IPS-18a (cell line): ENCODE measurements around the gene COX19.

Experiments used
- H3K27ac ChIP-seq: one replicate; pipeline ENCODE4 v1.5.1; 2013; ENCODE audit warnings: low read length
- H3K27me3 ChIP-seq: one replicate; pipeline ENCODE4 v1.6.1; 2013; ENCODE audit warnings: mild to moderate bottlenecking, low read length; ENCODE audit not compliant: control insufficient read depth, insufficient read depth
- H3K36me3 ChIP-seq: one replicate; pipeline ENCODE4 v1.6.1; 2013; ENCODE audit warnings: low read depth, low read length; ENCODE audit not compliant: control insufficient read depth
- H3K4me1 ChIP-seq: one replicate; pipeline ENCODE4 v1.6.1; 2013; ENCODE audit warnings: low read depth, low read length; ENCODE audit not compliant: control insufficient read depth
- H3K4me3 ChIP-seq: one replicate; pipeline ENCODE4 v1.5.1; 2013; ENCODE audit warnings: low read length
- H3K9ac ChIP-seq: one replicate; pipeline ENCODE4 v1.6.1; 2013; ENCODE audit warnings: mild to moderate bottlenecking, low read length, moderate library complexity
- H3K9me3 ChIP-seq: one replicate; pipeline ENCODE4 v1.6.1; 2013; ENCODE audit warnings: low read depth, low read length; ENCODE audit not compliant: control insufficient read depth

Gene COX19

DNA sequence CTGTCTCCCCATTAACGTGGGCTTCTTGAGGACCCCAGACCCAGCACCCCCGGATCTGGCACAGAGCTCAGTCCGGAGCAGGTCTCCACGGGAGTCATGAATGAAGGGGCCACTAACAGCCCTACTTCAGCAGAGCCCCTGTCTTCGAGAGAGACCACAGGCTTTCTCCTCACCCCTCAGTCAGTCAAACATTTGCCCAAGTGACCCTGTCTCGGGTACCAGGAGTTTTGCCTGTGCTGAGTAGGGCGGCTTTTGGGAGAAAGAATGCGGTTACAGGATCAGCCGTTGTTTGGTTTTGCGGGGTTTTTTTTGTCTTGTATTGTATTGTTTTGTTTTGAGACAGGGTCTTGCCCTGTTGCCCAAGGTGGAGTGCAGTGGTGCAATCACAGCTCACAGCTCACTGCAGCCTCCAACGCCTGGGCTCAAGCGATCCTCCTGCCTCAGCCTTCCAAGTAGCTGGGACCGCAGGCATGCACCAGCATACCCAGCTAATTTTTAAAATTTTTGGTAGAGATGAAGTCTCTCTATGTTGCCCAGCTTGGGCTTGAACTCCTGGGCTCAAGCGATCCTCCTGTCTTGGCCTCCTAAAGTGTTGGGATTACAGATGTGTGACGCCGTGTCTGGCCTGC lies 37.4 kb downstream of the COX19 start:
- H3K27me3 ChIP-seq: peaks cover 20% of the 10 kb centered on the region
- no peak overlapping the region for H3K9ac ChIP-seq
- no peaks in the 10 kb centered on the region for H3K36me3 ChIP-seq
- H3K4me3 ChIP-seq: no peak overlapping the region
- no peaks in the 10 kb centered on the region for H3K4me1 ChIP-seq
- H3K27ac ChIP-seq: no peak overlapping the region
- no peaks in the 10 kb centered on the region for H3K9me3 ChIP-seq

DNA sequence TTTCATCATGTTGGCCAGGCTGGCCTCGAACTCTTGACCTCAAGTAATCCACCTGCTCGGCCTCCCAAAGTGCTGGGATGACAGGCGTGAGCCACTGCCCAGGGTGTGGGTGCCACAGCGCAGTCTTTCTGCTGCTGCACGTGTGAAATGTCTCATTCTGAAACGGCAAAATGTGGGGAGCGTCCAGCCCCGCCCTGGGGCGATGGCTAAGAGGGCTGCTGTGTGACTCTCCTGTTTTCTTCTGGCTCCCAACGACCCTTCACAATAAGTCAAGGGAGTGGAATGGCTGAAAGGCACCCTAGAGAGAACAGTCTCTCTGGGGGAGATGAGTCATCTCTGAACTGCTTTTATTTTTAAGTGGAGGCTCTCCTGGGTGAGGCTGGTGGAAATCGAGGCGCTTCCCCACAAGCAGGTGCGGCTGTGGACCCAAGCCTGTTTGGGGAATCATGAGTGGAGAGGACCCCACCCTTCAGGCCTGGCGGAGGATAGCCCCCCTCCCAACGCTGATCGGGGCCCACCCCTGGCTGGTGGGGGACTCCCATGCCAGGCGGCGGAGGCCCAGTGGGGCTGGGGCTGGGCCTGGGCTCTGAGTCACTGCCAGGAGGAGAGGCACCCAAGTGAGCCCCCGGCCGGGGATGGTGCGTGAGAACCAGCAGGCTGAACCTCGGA lies 38.8 kb downstream of the COX19 start:
- Histone ChIP-seq H3K4me1 (no peaks in the 10 kb centered on the region), H3K27me3 (peaks cover 13% of the 10 kb centered on the region), H3K27ac (no peak overlapping the region), H3K4me3 (no peak overlapping the region), H3K9me3 (no peaks in the 10 kb centered on the region), H3K36me3 (no peaks in the 10 kb centered on the region), H3K9ac (no peak overlapping the region)

DNA sequence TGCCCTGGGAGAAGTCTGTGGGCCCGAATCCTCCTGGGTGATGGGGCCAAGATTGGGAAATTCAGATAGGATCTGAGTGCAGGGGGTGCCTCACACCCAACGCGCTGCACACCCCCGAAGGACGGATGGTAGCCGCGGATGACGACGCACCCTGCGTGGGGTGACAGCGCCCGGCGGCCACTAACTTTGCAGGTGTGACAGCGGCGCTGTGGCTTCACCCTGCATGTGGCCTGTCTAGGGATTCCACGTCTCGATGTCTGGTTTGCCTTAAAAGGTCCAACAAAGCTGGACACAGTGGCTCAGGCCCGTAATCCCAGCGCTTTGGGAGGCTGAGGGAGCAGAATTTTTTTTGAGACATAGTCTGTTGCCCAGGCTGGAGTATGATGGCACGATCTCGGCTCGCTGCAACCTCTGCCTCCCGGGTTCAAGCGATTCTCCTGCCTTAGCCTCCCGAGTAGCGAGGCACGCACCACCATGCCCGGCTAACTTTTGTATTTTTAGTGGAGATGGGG lies 39.4 kb downstream of the COX19 start:
- H3K27me3 ChIP-seq: peaks cover 9% of the 10 kb centered on the region
- no peak overlapping the region for H3K27ac ChIP-seq
- no peaks in the 10 kb centered on the region for H3K4me1 ChIP-seq
- H3K9me3 ChIP-seq: no peaks in the 10 kb centered on the region
- H3K36me3 ChIP-seq: no peaks in the 10 kb centered on the region
- no peak overlapping the region for H3K9ac ChIP-seq
- H3K4me3 ChIP-seq: no peak overlapping the region

DNA sequence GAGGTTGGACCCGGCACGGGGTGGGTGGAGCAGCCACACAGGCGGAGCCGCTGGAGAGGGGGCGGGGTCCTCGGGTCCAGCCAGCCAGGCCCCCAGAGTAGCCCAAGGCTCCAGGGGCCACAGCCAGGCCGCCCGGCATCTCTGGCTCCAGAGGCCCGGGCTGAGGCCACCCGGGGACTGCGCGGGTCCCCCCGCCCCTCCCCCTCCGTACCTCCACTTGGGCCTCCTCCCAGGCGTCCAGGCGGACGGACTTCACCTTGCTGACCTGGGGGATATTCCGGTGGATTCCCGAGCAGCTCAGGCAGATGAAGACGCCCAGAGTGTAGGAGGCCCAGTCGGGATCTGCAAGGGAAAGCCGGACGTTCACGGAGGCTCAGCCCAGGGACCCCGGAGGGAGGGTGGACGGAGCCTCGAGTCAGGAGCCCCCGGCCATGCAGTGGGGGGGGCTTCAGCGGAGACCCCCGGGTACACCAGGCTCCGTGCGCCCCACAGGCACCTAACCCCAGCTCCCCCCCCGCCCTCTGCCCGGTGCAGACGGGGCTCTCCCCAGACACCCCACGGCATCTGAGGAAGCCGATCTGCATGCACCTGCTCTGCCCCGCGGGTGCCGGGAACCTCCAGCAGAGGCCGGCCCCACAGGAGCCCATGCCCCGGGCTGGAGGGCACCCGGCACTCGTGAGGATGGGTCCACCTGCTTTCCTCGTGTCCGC lies 40.0 kb downstream of the COX19 start:
- Histone ChIP-seq H3K4me1 (no peaks in the 10 kb centered on the region), H3K4me3 (no peak overlapping the region), H3K9me3 (no peaks in the 10 kb centered on the region), H3K9ac (no peak overlapping the region), H3K36me3 (no peaks in the 10 kb centered on the region), H3K27me3 (peaks cover 3% of the 10 kb centered on the region), H3K27ac (no peak overlapping the region)

DNA sequence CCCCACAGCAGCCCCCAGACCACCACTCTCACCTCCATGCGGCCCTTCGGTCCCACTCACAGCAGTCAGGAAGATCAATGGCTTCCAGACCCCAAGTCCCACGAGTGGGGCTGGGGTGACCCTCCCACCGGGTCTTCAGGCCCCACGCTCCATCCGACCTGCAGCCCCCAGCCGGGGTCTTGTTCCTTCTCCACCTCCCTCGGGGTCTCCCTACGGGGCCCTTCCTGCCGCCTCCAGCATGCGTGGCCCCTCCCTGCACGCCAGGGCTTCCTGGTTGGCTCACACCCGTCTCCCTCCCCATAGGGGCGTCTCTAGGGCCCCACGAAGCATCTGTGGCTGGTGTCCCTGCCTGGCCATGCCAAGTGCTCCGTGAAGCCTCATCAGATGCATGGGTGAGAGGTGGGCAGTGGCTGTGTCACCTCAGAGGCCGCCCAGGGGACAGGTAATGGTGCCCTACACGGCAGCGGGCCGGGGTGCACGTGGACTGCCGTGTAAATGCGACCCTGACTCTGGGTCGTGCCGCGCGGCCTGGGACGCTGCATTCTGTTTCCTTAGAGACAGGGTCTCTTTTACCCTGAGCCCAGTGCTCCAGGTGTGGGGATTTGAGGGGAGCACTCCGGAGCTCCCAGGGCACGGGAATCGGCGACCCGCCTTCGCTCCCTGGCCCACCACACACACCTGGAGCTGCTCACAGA lies 40.7 kb downstream of the COX19 start:
- no peaks in the 10 kb centered on the region for H3K27me3 ChIP-seq
- H3K9me3 ChIP-seq: no peaks in the 10 kb centered on the region
- H3K36me3 ChIP-seq: no peaks in the 10 kb centered on the region
- H3K4me1 ChIP-seq: no peaks in the 10 kb centered on the region
- H3K9ac ChIP-seq: no peak overlapping the region
- H3K4me3 ChIP-seq: no peak overlapping the region
- H3K27ac ChIP-seq: no peak overlapping the region

DNA sequence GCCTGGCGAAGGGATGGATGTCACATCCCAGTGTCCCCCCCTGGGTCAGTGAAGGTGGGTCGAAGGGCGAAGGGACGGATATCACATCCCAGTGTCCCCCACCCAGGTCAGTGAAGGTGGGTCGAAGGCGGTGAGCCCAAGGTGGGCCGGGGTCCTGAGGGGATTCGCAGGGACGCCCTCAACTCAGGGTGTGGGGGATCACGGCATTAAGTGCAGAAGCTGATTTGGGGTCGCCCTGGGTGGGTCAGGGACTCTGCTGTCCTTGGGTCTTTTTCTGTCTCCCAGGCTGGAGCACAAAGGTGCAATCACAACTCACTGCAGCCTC lies 42.7 kb downstream of the COX19 start:
- H3K36me3 ChIP-seq: no peaks in the 10 kb centered on the region
- H3K27me3 ChIP-seq: no peaks in the 10 kb centered on the region
- H3K27ac ChIP-seq: no peak overlapping the region
- H3K9ac ChIP-seq: no peak overlapping the region
- no peak overlapping the region for H3K4me3 ChIP-seq
- no peaks in the 10 kb centered on the region for H3K9me3 ChIP-seq
- H3K4me1 ChIP-seq: no peaks in the 10 kb centered on the region

DNA sequence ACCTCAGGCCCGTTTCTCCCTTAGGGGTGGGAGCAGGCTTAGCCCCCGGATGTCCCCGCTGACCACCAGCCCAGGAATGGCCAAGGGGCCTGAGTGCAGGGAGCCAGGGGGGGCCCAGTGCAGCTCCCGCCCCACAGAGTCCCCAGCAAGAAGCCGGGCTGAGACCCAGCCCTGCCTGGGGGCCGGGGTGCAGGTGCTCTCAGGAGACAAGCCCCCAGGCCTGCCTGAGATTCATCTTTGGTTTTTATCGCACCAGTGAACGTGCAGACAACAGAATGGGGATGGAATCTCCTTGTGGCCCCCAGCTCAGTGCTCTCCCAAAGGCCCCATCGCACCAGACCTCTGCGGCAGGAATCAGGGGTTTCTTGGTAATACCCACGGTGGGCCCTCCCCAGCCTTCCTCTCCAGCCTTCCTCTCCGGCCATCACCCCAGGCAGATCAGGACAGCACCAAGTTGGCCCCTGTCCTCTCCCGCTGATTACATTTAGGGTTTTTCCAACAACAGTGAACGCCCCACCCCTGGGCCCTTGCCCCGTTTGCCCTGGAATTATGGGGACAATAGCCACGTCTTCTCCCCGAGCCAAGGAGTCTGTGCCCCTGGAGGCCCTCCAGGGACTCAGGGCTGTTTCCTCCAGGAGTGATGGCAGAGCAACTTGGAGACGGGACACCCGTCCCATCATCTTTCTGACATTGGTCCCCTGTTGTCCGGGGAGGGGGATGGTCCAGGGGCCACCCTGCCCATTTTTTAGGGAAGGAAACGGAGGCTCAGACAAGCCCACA lies 43.3 kb downstream of the COX19 start:
- no peak overlapping the region for H3K9ac ChIP-seq
- H3K9me3 ChIP-seq: no peaks in the 10 kb centered on the region
- H3K36me3 ChIP-seq: no peaks in the 10 kb centered on the region
- H3K4me3 ChIP-seq: no peak overlapping the region
- no peaks in the 10 kb centered on the region for H3K4me1 ChIP-seq
- no peak overlapping the region for H3K27ac ChIP-seq
- H3K27me3 ChIP-seq: no peaks in the 10 kb centered on the region

DNA sequence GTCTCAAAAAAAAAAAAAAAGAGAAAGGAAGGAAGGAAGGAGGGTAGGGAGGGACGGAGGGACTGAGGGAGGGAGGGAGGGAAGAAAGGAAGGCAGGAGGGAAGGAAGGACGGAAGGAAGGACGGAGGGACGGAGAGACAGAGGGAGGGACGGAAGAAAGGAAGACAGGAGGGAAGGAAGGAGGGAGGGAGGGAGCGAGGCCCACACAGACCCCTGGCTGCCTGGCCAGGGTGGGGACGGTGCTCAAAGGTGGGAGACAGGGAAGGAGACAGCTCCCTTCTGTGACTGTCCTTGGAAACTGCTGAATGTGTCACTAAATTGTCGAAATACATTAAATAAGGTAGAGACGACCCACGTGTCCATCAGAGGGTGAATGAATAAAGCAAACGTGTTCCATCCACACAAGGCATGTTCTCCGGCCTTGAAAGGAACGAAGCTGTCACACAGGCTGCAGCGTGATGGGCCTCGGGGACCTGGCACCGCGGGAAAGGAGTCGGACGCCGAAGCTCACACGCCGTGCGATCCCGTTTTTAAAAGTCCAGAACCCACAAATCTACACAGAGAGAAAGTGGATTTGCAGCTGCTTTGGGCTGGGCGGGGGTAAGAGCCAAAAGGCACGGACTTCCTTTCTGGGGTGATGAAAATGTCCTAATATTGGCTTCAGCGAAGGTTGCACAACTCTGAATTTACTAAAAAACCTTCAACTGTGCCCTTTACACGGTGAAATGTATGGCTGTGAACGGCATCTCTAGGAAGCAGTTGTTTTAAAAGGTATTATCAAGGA lies 44.2 kb downstream of the COX19 start:
- no peaks in the 10 kb centered on the region for H3K27me3 ChIP-seq
- no peaks in the 10 kb centered on the region for H3K4me1 ChIP-seq
- H3K27ac ChIP-seq: no peak overlapping the region
- no peaks in the 10 kb centered on the region for H3K36me3 ChIP-seq
- H3K9ac ChIP-seq: no peak overlapping the region
- H3K9me3 ChIP-seq: no peaks in the 10 kb centered on the region
- no peak overlapping the region for H3K4me3 ChIP-seq

DNA sequence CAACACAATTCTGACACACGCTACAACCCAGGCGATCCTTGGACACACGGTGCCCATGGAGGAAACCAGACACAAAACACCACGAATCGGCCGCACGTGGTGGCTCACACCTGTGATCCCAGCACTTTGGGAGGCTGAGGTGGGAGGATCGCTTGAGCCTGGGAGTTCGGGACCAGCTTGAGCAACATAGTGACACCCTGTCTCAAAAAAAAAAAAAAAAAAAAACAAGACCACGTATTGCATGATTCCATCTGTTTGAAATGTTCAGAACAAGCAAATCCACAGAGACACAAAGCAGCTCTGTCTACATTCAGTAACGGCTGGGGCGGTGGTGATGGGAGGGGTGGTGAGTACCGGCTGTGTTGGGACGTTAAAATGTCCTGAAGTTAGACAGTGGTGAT lies 46.0 kb downstream of the COX19 start:
- H3K4me1 ChIP-seq: no peaks in the 10 kb centered on the region
- no peaks in the 10 kb centered on the region for H3K9me3 ChIP-seq
- no peak overlapping the region for H3K4me3 ChIP-seq
- H3K27me3 ChIP-seq: no peaks in the 10 kb centered on the region
- no peaks in the 10 kb centered on the region for H3K36me3 ChIP-seq
- no peak overlapping the region for H3K9ac ChIP-seq
- H3K27ac ChIP-seq: no peak overlapping the region

DNA sequence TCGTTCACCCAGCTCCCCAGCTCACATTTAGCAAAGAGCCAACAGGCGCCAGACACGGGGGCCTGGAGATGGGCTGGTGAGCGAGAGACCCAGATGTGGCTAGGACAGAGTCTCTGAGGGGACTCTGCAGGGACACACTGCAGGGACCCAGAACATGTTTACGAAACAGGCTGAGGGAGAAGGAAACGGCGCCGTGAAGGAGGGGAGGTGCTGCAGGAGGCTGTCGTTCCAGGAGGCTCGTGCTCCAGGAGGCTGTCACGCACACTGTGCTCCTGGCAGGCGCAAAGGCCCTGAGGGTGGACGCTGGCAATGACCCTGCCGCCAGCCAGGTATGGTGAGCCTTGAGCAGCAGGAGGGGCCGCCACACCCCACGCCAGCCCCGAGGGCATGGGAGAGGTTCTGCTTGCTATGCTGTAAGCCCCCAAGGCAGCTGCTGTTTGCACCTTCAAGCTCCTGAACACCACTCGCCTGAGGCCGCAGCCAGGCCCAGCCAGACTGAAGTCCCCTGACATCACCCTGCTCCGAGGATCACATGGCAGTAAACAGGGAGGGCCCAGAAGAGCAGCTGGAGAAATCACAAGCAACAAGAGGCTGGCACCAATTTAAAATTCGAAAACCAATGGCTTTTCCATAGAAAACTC lies 48.2 kb downstream of the COX19 start:
- H3K4me1 ChIP-seq: no peaks in the 10 kb centered on the region
- no peaks in the 10 kb centered on the region for H3K36me3 ChIP-seq
- no peak overlapping the region for H3K9ac ChIP-seq
- H3K27ac ChIP-seq: no peak overlapping the region
- no peak overlapping the region for H3K4me3 ChIP-seq
- no peaks in the 10 kb centered on the region for H3K27me3 ChIP-seq
- H3K9me3 ChIP-seq: no peaks in the 10 kb centered on the region
